Breast epithelium (tissue), 4 donors: ENCODE results near the gene KCNIP4. TPM values are rescaled to one million over a fixed set of nuclear protein-coding genes. Genes with fewer than 3 reads are reported as not detected.

ENCODE experiments used
- DNase-seq, 2 donors: peaks; one replicate each; pipeline ENCODE4 v3.0.0-alpha.2; 2019; ENCODE audit warnings: low spot score in 2 of 2
- H3K27ac ChIP-seq, 2 donors: fragments of 200-600 bp; sonication (generic) in 1 of 2; one replicate each; pipeline ENCODE4 v1.5.1; 2016 to 2019; ENCODE audit warnings: mild to moderate bottlenecking in 1 of 2
- H3K27me3 ChIP-seq, 2 donors: fragments of 200-600 bp; sonication (generic) in 1 of 2; one replicate each; pipeline versions ENCODE4 v1.5.1 to v1.6.0; 2017 to 2019; ENCODE audit warnings: control low read depth in 1 of 2, mild to moderate bottlenecking in 1 of 2
- H3K36me3 ChIP-seq: fragments of 200-600 bp; one replicate; pipeline ENCODE4 v1.5.1; 2019
- H3K4me1 ChIP-seq, 2 donors: fragments of 200-600 bp; sonication (generic); one replicate each; pipeline ENCODE4 v1.5.1; 2016 to 2019; ENCODE audit warnings: control low read depth in 1 of 2
- H3K4me3 ChIP-seq, 3 donors: fragments of 200-600 bp; sonication (generic); 1 replicate in 2 of 3; 2 replicates in 1 of 3; pipeline ENCODE4 v1.5.1; 2016 to 2019; ENCODE audit warnings: mild to moderate bottlenecking in 3 of 3, moderate library complexity in 2 of 3
- H3K9me3 ChIP-seq, 2 donors: fragments of 200-600 bp; sonication (generic) in 1 of 2; one replicate each; pipeline ENCODE4 v1.5.1; 2016 to 2019; ENCODE audit warnings: control low read depth in 1 of 2
- POLR2A ChIP-seq: fragments of 450-650 bp; IDR thresholded peaks from one replicate; pipeline ENCODE4 v1.6.1; 2016; ENCODE audit warnings: antibody characterized with exemption, mild to moderate bottlenecking, moderate library complexity
- POLR2AphosphoS5 ChIP-seq, 3 donors: sonication (generic); formaldehyde crosslinking; IDR thresholded peaks; one replicate each; pipeline ENCODE4 v1.6.1; 2017; ENCODE audit warnings: antibody characterized with exemption in 3 of 3
- intact Hi-C: fragments of 100-400 bp; cut with DNase I; formaldehyde crosslinking; loops from one replicate; pipeline ENCODE4 v1.15.1; 2023; ENCODE audit warnings: low total_unique reads
- total RNA-seq, 3 donors: library from RNA; depleted of rRNA; stranded (reverse); fragments of >200 nt; gene quantifications; one replicate each; pipeline ENCODE4 v1.1.0, GENCODE V29; 2016
- TF ChIP-seq, protein P1 (sequence below), 3 donors: fragments of 450-650 bp; IDR thresholded peaks; one replicate each; pipeline ENCODE4 v1.5.1; 2016 to 2017; ENCODE audit warnings: antibody characterized with exemption in 3 of 3, mild to moderate bottlenecking in 3 of 3, moderate library complexity in 3 of 3

KCNIP4 gene
- total RNA-seq, 3 donors from 2014 or later, result 0.44 to 0.66 TPM; not detected in 1

GRCh38 chr4:21921526-21922180 lies 26.9 kb downstream of the KCNIP4 start:
- H3K4me1 ChIP-seq, result no peaks in the 10 kb centered on the region
- no peaks in the 10 kb centered on the region for H3K9me3 ChIP-seq
- no peak for DNase-seq
- intact Hi-C loops, result loop anchor here (2.0 kb wide), 1 partner anchor 57 kb away; no protein-coding TSS in a partner anchor
- no peak overlapping the region for H3K4me3 ChIP-seq
- TF ChIP-seq, protein P1, sequence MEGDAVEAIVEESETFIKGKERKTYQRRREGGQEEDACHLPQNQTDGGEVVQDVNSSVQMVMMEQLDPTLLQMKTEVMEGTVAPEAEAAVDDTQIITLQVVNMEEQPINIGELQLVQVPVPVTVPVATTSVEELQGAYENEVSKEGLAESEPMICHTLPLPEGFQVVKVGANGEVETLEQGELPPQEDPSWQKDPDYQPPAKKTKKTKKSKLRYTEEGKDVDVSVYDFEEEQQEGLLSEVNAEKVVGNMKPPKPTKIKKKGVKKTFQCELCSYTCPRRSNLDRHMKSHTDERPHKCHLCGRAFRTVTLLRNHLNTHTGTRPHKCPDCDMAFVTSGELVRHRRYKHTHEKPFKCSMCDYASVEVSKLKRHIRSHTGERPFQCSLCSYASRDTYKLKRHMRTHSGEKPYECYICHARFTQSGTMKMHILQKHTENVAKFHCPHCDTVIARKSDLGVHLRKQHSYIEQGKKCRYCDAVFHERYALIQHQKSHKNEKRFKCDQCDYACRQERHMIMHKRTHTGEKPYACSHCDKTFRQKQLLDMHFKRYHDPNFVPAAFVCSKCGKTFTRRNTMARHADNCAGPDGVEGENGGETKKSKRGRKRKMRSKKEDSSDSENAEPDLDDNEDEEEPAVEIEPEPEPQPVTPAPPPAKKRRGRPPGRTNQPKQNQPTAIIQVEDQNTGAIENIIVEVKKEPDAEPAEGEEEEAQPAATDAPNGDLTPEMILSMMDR (IDR thresholded peaks at IDR 0.05), result no peak
- no peak for TF ChIP-seq POLR2A
- TF ChIP-seq POLR2AphosphoS5 (IDR thresholded peaks at IDR 0.05), result no peak
- H3K36me3 ChIP-seq, result no peaks in the 10 kb centered on the region
- no peaks in the 10 kb centered on the region for H3K27me3 ChIP-seq
- no peak overlapping the region for H3K27ac ChIP-seq

- Histone ChIP-seq H3K9me3 (no peaks in the 10 kb centered on the region), H3K4me1 (no peaks in the 10 kb centered on the region), H3K4me3 (no peak overlapping the region), H3K27ac (no peak overlapping the region), H3K27me3 (no peaks in the 10 kb centered on the region), H3K36me3 (no peaks in the 10 kb centered on the region)
- intact Hi-C loops, result no loop called here
- DNase-seq, result no peak
- TF ChIP-seq POLR2A, result no peak
- TF ChIP-seq, protein P1 (IDR thresholded peaks at IDR 0.05), result no peak
- no peak for TF ChIP-seq POLR2AphosphoS5 (IDR thresholded peaks at IDR 0.05)
Measured at GRCh38 chr4:21915761-21916160, 32.8 kb downstream of the KCNIP4 start.

- no peaks in the 10 kb centered on the region for H3K36me3 ChIP-seq
- H3K4me3 ChIP-seq, result no peak overlapping the region
- intact Hi-C loops, result no loop called here
- no peaks in the 10 kb centered on the region for H3K4me1 ChIP-seq
- no peak overlapping the region for H3K27ac ChIP-seq
- TF ChIP-seq POLR2A (no peak), POLR2AphosphoS5 (IDR thresholded peaks at IDR 0.05) (no peak)
- TF ChIP-seq, protein P1 (IDR thresholded peaks at IDR 0.05), result no peak
- H3K9me3 ChIP-seq, result peaks cover 10 to 22% of the 10 kb centered on the region in 2 donors
- no peak for DNase-seq
- H3K27me3 ChIP-seq, result no peaks in the 10 kb centered on the region
Measured at GRCh38 chr4:21901831-21902230, 46.7 kb downstream of the KCNIP4 start.

DNA sequence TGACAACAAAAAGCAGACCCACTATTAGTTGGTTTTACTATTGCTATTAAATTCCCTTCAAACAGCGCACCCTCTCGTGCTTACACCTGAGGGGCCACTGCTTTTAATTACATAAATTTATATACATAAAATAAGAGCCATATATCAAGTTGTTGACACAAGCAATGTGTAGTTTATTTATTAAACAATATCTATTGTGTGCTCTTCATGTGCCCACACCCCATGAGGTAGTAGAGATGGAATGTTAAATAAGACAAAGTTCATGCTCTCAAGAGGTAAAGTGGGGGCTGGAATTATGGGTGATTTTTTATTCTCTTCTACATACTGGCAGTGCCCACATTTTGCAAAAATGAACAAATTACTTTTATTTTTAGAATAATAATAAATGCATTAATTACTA lies 47.3 kb downstream of the KCNIP4 start:
- no peaks in the 10 kb centered on the region for H3K36me3 ChIP-seq
- peaks cover 10 to 16% of the 10 kb centered on the region in 2 donors for H3K9me3 ChIP-seq
- TF ChIP-seq POLR2AphosphoS5 (IDR thresholded peaks at IDR 0.05) (no peak), POLR2A (no peak)
- TF ChIP-seq, protein P1 (IDR thresholded peaks at IDR 0.05), result no peak
- no peaks in the 10 kb centered on the region for H3K27me3 ChIP-seq
- no peak for DNase-seq
- no peak overlapping the region for H3K27ac ChIP-seq
- intact Hi-C loops, result no loop called here
- no peak overlapping the region for H3K4me3 ChIP-seq
- no peaks in the 10 kb centered on the region for H3K4me1 ChIP-seq

DNA sequence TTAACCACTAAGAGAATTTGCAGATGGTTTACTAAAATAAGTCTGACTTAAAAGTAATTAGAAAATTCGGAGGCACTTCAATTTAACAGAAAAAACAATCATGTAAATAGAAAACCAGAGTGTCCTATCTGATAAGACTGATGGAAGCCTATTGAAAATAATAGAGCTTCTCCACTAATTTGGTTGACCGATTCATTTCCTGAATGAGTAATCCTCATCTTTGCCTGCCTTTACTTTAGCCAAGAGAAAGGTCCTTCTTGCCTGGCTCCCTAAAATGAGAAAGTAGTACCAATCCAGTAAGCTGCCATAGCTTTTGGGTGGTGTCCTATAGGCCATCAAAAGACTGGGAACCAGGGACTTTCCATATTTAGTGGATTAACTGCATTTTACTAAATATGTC lies 48.4 kb downstream of the KCNIP4 start:
- Histone ChIP-seq H3K4me1 (no peaks in the 10 kb centered on the region), H3K9me3 (peaks cover 10 to 13% of the 10 kb centered on the region in 2 donors), H3K27me3 (no peaks in the 10 kb centered on the region), H3K36me3 (no peaks in the 10 kb centered on the region), H3K27ac (no peak overlapping the region), H3K4me3 (no peak overlapping the region)
- DNase-seq, result no peak
- TF ChIP-seq, protein P1 (IDR thresholded peaks at IDR 0.05), result no peak
- TF ChIP-seq POLR2A (no peak), POLR2AphosphoS5 (IDR thresholded peaks at IDR 0.05) (no peak)
- intact Hi-C loops, result no loop called here
